ENCODE data around the gene DDX39A. TPM values are rescaled to one million over a fixed set of nuclear protein-coding genes. Genes with fewer than 3 reads are reported as not detected.

DDX39A gene
- total RNA-seq, 2 experiments from 2014 or later: 219 to 227 TPM

DNA sequence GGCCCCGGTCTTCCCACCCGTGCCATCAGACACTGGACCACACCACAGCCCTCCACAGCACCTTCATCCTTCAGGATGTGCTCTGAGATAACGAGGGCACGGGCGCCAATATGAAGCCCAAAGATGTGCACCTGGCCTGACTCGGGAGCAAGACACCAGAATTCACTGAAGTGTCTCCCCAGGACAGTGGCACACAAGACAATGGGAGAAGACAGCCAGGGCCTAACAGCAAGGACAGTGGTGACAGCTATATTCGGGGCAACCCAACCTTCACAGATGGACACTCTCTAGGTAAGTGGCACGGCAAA lies 7.2 kb downstream of the DDX39A start:
- Mint-ChIP-seq H3K4me1 (ENCODE audit: low read depth) (peaks cover 43% of the 10 kb centered on the region), H3K27me3 (ENCODE audit: low read depth) (no peaks in the 10 kb centered on the region), H3K4me3 (no peak overlapping the region), H3K9me3 (no peaks in the 10 kb centered on the region), H3K27ac (no peak overlapping the region), H3K36me3 (ENCODE audit: low read depth) (peaks cover 72% of the 10 kb centered on the region)
- intact Hi-C loops (cut with micrococcal nuclease): no loop called here
- CTCF ChIA-PET: no interaction called here
- DNase-seq: no peak

DNA sequence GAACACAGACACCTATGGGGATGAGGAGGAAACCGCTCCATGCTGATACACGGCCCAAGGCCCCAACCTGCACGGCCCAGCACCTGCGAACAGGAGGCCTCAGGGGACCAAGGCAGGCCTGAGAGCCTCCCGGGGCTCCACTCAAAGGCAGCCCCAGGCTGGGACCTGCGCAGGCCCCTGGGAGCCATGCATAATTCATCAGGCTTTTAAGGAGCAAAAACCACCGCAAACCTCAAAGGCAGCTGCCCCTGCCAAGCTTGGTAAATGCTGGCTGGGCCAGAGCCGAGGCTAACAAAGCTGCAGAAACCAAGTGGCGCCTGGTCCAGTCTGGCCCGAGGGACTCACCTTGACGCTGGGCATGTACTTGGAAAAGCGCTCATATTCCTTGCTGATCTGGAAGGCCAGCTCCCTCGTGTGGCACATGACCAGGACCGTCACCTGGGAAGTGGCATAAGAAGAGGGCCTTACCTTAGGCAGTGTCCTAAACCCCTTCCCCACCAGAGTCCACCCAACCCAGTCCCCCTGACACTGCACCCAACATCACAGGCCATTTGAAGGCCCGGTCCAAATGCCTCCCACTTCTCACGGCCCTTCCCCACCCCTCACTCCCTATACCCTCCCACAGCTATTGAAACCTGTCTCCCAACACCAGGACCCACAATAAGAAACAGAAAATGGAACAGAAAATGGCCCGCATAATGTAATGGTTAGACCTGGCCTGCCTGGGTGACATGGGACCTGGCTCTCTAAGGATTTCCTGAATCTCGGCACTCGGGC lies 7.8 kb downstream of the DDX39A start:
- H3K9me3 Mint-ChIP-seq: no peaks in the 10 kb centered on the region
- peaks cover 41% of the 10 kb centered on the region for H3K4me1 Mint-ChIP-seq (ENCODE audit: low read depth)
- H3K27ac Mint-ChIP-seq: peak overlapping the region; percentile 30
- H3K36me3 Mint-ChIP-seq (ENCODE audit: low read depth): peaks cover 73% of the 10 kb centered on the region
- H3K4me3 Mint-ChIP-seq: no peak overlapping the region
- CTCF ChIA-PET: interaction anchor here (8.9 kb wide), 1 partner anchor 49 kb away, joined by 100 read pairs; no protein-coding TSS in a partner anchor
- no peak for DNase-seq
- H3K27me3 Mint-ChIP-seq (ENCODE audit: low read depth): no peaks in the 10 kb centered on the region
- intact Hi-C loops (cut with micrococcal nuclease): no loop called here

DNA sequence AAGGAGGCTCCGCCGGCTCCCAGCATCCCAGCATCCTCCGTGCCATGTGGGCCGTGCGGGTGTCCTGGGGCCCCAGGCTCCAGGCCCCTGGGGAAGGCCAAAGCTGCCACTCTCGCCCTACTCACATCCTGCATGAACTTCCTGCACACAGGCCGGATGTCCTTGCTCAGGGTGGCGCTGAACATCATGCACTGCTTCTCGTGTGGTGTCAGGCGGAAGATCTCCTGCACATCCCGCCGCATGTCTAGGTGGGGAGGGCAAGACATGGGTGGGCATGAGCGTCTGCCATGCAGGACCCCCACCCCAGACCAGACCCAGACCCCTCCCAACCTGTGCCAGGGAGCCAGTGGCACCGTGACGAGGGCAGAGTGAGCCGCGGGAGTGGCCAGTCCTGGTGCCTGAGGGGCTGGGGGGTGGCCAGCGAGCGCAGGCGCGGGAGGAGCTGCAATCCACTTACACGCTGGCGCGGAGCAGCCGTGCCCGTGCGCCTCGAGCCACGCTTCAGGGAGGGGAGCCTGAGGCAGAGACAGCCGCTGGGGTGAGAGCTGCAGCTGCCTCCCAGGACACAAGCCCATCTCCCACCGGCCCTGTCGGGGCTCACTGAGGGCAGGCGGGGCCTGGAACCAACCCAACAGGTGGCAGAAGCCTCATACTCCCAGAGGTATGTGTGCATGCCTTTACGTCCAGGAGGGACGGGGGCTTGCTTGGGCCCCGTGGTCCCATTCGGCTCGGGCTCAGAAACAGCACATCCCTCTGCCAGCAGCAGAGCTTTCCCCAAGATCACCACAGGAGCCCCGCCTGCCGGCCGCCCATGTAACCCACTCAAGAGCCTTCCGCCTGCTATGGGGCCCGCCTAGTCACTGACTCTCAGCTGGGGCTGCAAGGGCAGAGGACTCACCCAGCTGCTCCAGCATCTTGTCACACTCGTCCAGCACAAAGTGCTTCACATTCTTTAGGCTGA lies 8.8 kb downstream of the DDX39A start:
- Mint-ChIP-seq H3K4me3 (peak overlapping the region; percentile 22), H3K36me3 (ENCODE audit: low read depth) (peaks cover 72% of the 10 kb centered on the region), H3K9me3 (peaks cover 1% of the 10 kb centered on the region), H3K4me1 (ENCODE audit: low read depth) (peaks cover 36% of the 10 kb centered on the region), H3K27ac (peak overlapping the region; percentile 83), H3K27me3 (ENCODE audit: low read depth) (no peaks in the 10 kb centered on the region)
- CTCF ChIA-PET: interaction anchor here (8.9 kb wide), 1 partner anchor 48 kb away, joined by 100 read pairs; no protein-coding TSS in a partner anchor
- peak; percentile 35 for DNase-seq
- intact Hi-C loops (cut with micrococcal nuclease): no loop called here

DNA sequence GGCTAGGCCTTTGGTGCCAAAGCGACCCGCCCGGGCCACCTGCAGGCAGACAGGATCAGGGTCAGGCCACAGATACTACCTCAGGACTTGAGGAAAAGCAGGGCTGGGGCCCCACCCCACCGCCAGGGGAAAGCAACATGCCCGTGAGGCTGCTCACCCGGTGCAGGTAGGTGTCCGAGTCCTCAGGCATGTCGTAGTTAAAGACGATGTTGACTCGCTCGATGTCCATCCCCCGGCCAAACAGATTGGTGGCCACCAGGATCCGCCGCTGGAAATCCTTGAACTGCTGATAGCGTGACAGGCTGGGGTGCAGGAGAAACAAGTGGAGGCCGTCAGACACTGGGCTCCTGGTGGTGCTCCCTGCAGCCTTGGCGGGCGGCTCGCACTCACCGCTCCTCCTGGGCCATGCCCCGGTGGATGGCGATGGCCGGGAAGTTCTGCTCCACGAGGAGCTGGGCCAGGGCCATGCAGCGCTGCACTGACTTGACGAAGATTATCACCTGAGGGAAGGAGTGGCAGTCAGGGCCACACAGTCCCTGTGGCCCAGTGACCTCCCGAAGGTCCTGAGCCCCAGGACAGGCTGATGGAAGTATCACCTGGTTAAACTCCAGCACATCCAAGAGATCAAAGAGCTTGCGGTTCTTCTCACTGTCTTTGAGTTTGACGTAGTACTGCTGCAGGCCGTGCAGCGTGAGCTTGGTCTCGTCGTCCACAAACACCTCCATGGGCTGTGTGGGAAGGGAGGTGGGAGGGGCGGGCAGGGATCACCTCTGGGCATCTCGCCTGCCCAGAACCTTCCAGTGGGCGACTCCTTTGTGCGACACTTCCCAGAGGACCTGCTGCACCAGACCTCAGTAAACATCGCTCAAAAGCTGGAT lies 9.8 kb downstream of the DDX39A start:
- peaks cover 76% of the 10 kb centered on the region for H3K36me3 Mint-ChIP-seq (ENCODE audit: low read depth)
- peaks cover 30% of the 10 kb centered on the region for H3K4me1 Mint-ChIP-seq (ENCODE audit: low read depth)
- CTCF ChIA-PET: interaction anchor here (8.9 kb wide), 1 partner anchor 47 kb away, joined by 100 read pairs; no protein-coding TSS in a partner anchor
- DNase-seq: no peak
- H3K9me3 Mint-ChIP-seq: peaks cover 1% of the 10 kb centered on the region
- peak overlapping the region; percentile 83 for H3K27ac Mint-ChIP-seq
- intact Hi-C loops (cut with micrococcal nuclease): no loop called here
- H3K27me3 Mint-ChIP-seq (ENCODE audit: low read depth): no peaks in the 10 kb centered on the region
- H3K4me3 Mint-ChIP-seq: peak overlapping the region; percentile 45

DNA sequence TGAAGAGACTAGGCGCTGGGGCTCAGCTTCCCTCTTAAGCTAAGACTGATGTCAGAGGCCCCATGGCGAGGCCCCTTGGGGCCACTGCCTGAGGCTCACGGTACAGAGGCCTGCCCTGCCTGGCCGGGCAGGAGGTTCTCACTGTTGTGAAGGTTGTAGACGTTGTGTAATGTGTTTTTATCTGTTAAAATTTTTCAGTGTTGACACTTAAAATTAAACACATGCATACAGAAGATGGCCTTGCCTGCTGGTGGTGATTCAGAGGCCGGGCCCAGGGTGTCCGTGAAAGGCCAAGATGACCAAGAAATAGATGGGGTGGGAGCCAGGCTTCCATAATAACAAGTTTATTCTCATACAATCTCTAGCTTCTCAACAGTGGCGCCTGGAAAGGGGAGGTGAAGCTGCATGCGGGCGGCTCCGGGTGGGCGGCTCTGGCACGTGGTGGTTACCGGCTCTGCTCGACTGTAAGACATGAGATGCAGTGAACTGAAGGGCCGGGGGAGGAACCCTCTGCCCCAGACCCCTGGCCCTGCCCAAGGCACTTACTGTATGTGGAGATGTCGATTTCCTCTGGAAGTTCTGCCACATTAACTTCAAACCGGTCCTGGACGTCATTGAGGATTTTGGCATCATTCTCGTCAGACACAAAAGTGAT lies 10.5 kb downstream of the DDX39A start:
- Mint-ChIP-seq H3K4me3 (peak overlapping the region; percentile 30), H3K9me3 (peaks cover 1% of the 10 kb centered on the region), H3K27me3 (ENCODE audit: low read depth) (no peaks in the 10 kb centered on the region), H3K36me3 (ENCODE audit: low read depth) (peaks cover 78% of the 10 kb centered on the region), H3K27ac (peak overlapping the region; percentile 83), H3K4me1 (ENCODE audit: low read depth) (peaks cover 27% of the 10 kb centered on the region)
- DNase-seq: no peak
- intact Hi-C loops (cut with micrococcal nuclease): no loop called here
- CTCF ChIA-PET: interaction anchor here (8.9 kb wide), 1 partner anchor 46 kb away, joined by 100 read pairs; no protein-coding TSS in a partner anchor

DNA sequence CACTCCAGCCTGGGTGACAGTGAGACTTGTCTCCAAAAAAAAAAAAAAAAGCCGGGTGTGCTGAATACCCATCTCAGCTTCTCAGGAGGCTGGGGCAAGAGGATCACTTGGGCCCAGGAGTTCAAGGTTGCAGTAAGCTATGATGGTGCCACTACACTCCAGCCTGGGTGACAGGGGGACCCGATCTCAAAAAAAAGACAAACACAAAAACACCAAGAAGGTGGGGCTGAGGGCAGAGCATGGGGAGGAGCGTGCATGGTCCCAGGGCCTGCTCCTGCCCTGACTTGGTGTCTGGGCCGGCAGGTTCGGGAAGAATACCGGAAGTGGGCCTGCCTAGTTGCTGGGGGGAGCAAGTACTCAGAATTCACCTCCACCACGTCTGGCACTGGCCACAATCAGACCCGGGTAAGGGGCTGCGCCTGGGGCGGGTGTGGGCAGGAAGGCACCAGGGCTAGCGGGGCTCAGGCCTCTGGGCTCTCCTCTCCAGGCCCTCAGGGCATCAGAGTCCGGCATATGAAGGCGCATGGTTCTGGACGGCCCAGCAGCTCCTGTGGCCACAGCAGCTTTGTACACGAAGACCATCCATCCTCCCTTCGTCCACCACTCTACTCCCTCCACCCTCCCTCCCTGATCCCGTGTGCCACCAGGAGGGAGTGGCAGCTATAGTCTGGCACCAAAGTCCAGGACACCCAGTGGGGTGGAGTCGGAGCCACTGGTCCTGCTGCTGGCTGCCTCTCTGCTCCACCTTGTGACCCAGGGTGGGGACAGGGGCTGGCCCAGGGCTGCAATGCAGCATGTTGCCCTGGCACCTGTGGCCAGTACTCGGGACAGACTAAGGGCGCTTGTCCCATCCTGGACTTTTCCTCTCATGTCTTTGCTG lies 11.3 kb downstream of the DDX39A start:
- CTCF ChIA-PET: interaction anchor here (0.6 to 8.9 kb wide), 3 partner anchors 22 to 235 kb away, joined by 5 to 100 read pairs (median 6); no protein-coding TSS in a partner anchor
- no peaks in the 10 kb centered on the region for H3K27me3 Mint-ChIP-seq (ENCODE audit: low read depth)
- H3K4me1 Mint-ChIP-seq (ENCODE audit: low read depth): peaks cover 19% of the 10 kb centered on the region
- DNase-seq: peak; percentile 34
- intact Hi-C loops (cut with micrococcal nuclease): no loop called here
- peaks cover 1% of the 10 kb centered on the region for H3K9me3 Mint-ChIP-seq
- peaks cover 70% of the 10 kb centered on the region for H3K36me3 Mint-ChIP-seq (ENCODE audit: low read depth)
- H3K4me3 Mint-ChIP-seq: peak overlapping the region; percentile 29
- peak overlapping the region; percentile 83 for H3K27ac Mint-ChIP-seq

DNA sequence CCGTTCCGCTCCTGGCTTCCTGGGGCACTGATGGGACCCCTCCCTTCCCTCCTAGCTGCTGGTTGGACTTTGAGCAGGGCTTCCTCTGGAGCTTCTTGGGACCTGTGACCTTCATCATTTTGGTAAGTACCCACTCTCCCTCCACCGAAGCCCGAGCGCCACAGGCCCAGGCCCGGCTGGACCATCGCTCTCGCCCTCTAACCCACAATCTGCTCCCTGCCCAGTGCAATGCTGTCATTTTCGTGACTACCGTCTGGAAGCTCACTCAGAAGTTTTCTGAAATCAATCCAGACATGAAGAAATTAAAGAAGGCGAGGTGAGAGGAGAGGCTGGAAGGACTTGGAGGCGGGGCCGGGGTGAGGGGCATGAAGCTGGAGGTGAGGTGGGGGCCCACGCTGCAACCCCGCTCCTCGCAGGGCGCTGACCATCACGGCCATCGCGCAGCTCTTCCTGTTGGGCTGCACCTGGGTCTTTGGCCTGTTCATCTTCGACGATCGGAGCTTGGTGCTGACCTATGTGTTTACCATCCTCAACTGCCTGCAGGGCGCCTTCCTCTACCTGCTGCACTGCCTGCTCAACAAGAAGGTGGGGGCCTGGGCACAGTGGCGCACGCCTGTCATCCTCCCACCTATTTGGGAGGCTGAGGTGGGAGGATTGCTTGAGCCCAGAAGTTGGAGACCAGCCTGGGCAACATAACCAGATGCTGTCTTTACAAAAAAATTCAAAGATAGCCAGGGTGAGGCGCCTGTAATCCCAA lies 12.3 kb downstream of the DDX39A start:
- Mint-ChIP-seq H3K4me3 (no peak overlapping the region), H3K4me1 (ENCODE audit: low read depth) (peaks cover 23% of the 10 kb centered on the region), H3K36me3 (ENCODE audit: low read depth) (peaks cover 75% of the 10 kb centered on the region), H3K27ac (peak overlapping the region; percentile 24), H3K27me3 (ENCODE audit: low read depth) (no peaks in the 10 kb centered on the region), H3K9me3 (peaks cover 1% of the 10 kb centered on the region)
- intact Hi-C loops (cut with micrococcal nuclease): loop anchor here (1.0 kb wide), 5 partner anchors 12 to 270 kb away; partner anchors contain the start of gene DDX39A
- DNase-seq: no peak
- CTCF ChIA-PET: interaction anchor here (0.6 to 8.9 kb wide), 13 partner anchors 8 to 234 kb away, joined by 3 to 100 read pairs (median 6); partner anchors contain the start of gene ADGRE5

DNA sequence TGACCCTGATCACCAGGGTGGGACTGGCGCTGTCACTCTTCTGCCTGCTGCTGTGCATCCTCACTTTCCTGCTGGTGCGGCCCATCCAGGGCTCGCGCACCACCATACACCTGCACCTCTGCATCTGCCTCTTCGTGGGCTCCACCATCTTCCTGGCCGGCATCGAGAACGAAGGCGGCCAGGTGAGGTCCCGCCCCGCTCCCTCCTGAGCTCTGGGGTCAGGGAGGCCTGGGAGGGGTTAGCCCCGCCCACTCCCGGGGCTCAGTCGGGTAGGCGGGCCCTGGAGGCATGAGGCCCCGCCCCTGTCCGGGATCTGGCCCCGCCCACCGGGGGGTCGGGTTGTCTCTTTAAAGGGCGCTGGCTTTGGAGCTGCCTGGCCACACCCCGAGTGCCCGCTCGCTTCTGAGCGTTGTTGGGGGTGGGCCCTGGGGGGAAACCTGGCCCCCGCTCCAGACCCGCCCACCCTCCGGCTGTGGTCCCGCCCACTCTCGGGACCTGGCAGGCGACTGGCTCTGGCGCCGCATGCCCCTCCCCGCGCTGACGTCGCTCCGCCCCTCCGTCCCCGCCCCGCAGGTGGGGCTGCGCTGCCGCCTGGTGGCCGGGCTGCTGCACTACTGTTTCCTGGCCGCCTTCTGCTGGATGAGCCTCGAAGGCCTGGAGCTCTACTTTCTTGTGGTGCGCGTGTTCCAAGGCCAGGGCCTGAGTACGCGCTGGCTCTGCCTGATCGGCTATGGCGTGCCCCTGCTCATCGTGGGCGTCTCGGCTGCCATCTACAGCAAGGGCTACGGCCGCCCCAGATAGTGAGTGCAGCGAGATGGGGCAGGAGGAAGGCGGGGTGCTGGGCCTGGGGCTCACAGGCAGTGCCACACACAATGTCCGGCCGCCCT lies 13.1 kb downstream of the DDX39A start:
- Mint-ChIP-seq H3K4me3 (no peak overlapping the region), H3K27me3 (ENCODE audit: low read depth) (no peaks in the 10 kb centered on the region), H3K9me3 (peaks cover 1% of the 10 kb centered on the region), H3K36me3 (ENCODE audit: low read depth) (peaks cover 77% of the 10 kb centered on the region), H3K4me1 (ENCODE audit: low read depth) (peaks cover 26% of the 10 kb centered on the region), H3K27ac (peak overlapping the region; percentile 46)
- CTCF ChIA-PET: interaction anchor here (0.6 to 8.9 kb wide), 16 partner anchors 9 to 269 kb away, joined by 3 to 100 read pairs (median 4); partner anchors contain the start of gene ADGRE5
- intact Hi-C loops (cut with micrococcal nuclease): loop anchor here (1.0 kb wide), 5 partner anchors 13 to 269 kb away; partner anchors contain the start of gene DDX39A
- DNase-seq: peak; percentile 91

DNA sequence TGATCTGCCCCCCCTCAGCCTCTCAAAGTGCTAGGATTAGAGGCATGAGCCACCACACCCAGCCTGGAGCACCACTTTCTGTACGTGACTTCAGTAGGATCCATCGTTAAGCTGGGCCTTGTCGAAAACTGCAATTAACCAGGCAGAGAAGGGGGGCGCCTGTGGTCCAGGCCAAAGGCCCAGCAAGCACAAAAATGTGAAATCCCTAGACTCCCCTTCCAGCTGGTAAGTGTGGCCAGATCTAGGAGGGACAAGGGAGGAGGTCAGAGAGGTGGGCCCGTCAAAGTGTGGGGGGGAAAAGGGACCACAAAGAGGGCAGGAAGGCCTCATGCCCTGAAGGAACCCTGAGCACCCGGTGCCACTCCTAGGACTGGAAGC lies 13.8 kb downstream of the DDX39A start:
- no peak overlapping the region for H3K27ac Mint-ChIP-seq
- peaks cover 78% of the 10 kb centered on the region for H3K36me3 Mint-ChIP-seq (ENCODE audit: low read depth)
- DNase-seq: no peak
- H3K27me3 Mint-ChIP-seq (ENCODE audit: low read depth): no peaks in the 10 kb centered on the region
- peaks cover 1% of the 10 kb centered on the region for H3K9me3 Mint-ChIP-seq
- no peak overlapping the region for H3K4me3 Mint-ChIP-seq
- intact Hi-C loops (cut with micrococcal nuclease): no loop called here
- peaks cover 28% of the 10 kb centered on the region for H3K4me1 Mint-ChIP-seq (ENCODE audit: low read depth)
- CTCF ChIA-PET: interaction anchor here (0.6 to 8.9 kb wide), 9 partner anchors 9 to 268 kb away, joined by 3 to 100 read pairs (median 6); partner anchors contain the start of gene ADGRE5
